GM12892 (cell line): ENCODE measurements around the gene C2orf76.

Experiments used
- POLR2A ChIP-seq: IDR thresholded peaks from 2 replicates; pipeline ENCODE4 v1.6.1; 2011; ENCODE audit warnings: low read depth, low read length, control low read depth
- POLR2AphosphoS5 ChIP-seq: IDR thresholded peaks from 2 replicates; pipeline ENCODE4 v1.6.1; 2011; ENCODE audit warnings: low read depth, low read length, control low read depth

DNA sequence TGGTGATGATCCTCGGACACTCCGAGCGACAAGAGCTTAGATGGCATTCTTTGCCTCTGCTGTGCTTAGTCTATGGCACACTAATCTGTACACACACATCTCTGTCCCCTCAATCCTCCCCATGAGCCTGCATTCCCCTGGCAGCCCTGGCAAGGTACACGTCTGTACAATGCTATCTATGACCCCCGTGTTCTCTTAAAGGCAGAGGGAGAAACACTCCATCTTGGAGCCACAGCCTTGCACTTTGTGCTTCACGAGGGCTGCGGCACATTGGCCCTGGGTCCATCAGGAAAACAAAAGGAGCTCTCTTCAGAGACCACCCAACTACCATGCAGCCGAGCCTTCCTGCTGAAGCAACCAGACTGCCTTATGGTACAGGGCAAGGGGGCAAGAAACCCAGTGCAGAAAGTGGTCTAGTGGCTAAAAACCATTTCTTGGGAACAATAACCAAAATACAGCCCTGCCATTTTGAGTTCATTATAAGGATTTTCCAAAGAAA lies 100.5 kb downstream of the C2orf76 start:
- TF ChIP-seq POLR2AphosphoS5: no peak
- TF ChIP-seq POLR2A: no peak
